GM12864 (cell line): ENCODE data around the gene GJA3.

Experiments
- DNase-seq: peaks from one replicate; pipeline ENCODE4 v3.0.0-alpha.2; 2011; ENCODE audit warnings: low read depth
- H3K4me3 ChIP-seq: 2 replicates; pipeline ENCODE4 v1.5.1; 2011; ENCODE audit warnings: mild to moderate bottlenecking, low read depth, low read length, control low read depth
- TF ChIP-seq, protein P1 (sequence below): IDR thresholded peaks from 2 replicates; pipeline ENCODE4 v1.5.1; 2011; ENCODE audit warnings: low read depth, mild to moderate bottlenecking, moderate library complexity, low read length, control low read depth, inconsistent platforms; ENCODE audit errors: missing control alignments

Gene GJA3

DNA sequence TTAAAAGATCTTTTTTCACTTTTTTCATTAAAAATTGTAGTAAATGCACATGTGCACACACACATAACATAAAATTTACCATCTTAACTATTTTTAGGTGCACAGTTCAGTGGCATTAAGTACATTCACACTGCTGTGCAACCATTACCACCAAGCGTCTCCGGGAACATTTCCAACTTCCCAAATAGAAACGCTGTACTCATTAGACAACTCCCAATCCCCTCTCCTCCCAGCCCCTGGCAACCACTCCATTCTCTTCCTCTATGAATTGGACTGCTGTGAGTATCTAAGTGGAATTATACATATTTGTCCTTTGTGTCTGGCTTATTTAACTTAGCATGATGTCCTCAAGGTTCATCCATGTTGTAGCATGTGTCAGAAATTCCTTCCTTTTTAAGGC is 20.3 kb upstream of the GJA3 start:
- no peak overlapping the region for H3K4me3 ChIP-seq
- TF ChIP-seq, protein P1, sequence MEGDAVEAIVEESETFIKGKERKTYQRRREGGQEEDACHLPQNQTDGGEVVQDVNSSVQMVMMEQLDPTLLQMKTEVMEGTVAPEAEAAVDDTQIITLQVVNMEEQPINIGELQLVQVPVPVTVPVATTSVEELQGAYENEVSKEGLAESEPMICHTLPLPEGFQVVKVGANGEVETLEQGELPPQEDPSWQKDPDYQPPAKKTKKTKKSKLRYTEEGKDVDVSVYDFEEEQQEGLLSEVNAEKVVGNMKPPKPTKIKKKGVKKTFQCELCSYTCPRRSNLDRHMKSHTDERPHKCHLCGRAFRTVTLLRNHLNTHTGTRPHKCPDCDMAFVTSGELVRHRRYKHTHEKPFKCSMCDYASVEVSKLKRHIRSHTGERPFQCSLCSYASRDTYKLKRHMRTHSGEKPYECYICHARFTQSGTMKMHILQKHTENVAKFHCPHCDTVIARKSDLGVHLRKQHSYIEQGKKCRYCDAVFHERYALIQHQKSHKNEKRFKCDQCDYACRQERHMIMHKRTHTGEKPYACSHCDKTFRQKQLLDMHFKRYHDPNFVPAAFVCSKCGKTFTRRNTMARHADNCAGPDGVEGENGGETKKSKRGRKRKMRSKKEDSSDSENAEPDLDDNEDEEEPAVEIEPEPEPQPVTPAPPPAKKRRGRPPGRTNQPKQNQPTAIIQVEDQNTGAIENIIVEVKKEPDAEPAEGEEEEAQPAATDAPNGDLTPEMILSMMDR, result no peak
- DNase-seq, result no peak

DNA sequence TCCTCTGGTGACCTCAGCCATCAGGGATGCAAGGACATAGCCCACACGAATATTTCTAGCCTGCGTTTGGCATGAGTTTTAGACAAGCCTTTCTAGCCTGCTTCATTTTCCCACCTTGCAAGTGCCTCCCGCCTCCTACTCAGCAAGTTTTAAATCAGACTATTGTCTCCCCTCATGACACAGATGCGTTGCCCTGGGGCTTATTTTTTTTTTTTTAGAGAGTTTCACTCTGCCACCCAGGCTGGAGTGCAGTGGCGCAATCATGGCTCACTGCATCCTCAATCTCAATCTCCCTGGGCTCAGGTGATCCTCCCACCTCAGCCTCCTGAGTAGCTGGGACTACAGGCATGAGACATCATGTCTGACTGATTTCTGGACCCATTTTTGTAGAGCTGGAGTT is 17.3 kb upstream of the GJA3 start:
- no peak for DNase-seq
- TF ChIP-seq, protein P1, result no peak
- H3K4me3 ChIP-seq, result no peak overlapping the region

DNA sequence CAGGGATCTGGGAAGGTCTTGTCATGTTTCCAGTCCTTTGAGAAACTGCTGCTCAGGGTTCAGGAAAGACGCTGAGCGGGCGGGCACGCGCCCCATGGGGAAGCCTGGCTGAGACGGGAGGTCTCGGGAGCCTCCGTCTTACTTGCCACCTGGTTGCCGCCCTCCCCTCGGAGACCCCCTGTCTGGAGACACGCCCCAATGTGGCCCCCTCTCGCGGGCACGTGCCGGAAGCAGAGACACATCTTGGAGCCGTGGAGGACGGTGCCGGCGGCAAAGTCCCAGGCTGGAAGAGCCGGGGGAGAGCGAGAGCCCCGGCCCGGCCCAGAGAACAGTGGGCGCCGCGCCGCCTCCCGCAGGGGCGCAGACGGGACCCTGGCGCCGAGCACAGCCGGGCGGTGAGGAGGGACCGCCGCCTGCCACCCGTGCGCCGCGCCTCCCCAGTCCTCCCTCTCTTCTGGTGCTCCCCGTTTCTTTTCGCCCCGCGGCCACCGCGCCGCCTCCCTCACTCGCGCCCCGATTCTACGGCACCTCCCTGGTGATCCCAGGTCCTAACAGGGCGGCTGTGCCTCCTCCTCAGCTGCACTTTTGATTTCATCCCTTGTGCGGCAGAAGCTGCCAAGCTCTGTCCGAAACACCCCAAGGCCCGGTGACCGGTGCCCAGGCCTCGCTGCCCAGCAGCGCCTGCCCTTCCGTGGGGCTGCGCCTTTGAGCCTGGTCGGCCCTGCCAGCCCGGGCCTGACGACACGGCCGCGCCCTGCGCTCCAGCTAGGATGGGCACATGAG is 16.4 kb upstream of the GJA3 start:
- H3K4me3 ChIP-seq, result no peak overlapping the region
- no peak for DNase-seq
- TF ChIP-seq, protein P1, result no peak

DNA sequence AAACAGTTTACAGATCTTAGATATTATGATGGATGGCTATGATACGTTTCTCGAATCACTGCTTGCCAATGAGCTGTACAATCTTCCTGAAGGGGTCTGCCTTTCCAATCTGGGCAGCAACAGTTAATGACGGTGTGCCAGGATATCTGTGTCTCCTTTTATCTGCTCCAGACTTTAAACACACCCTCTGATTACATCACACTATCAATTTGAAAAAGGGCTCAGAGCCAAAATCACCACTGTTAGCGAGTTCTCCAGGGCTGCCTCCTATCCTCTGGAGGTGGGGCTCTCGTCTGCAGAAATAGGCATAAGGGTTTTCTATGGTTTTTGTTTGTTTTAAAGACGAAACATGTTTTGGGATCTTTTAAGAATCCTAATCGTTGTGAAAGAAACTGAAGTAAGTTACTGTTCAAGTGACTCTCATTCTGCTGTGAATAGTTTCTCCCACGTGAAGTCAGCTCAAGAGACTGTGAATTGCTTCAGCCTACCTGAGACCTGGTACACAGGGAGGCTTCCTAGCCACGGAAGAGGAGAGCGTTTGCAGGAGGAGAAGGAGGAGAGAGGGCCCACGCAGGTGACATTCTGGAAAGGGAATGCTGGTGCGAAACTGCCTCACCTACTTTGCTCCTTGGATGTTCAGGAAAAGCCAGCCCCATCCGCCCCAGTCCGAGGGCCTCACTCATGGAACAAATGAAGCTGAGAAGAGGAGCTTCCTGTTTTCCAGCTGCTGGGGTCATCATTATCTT is 15.2 kb upstream of the GJA3 start:
- no peak overlapping the region for H3K4me3 ChIP-seq
- TF ChIP-seq, protein P1, result no peak
- no peak for DNase-seq

DNA sequence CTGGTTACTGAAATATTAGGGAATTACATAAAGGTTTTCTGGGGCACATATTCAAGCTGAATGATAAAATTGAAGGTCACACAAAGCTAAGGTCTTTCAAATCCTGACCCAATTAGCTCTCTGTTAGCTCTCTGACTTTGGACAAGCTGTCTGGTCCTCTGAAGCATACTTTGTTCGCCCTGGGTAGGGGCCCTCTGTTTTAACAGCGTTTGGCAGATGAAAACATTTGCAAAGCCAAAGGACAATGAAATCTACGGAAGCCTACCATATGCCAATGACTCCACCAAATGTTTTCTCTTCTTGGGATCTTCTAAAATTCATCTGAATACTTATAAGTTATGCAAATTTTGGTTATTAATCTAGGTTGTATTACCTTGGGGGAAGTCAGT is 14.5 kb upstream of the GJA3 start:
- H3K4me3 ChIP-seq, result no peak overlapping the region
- no peak for DNase-seq
- TF ChIP-seq, protein P1, result no peak

DNA sequence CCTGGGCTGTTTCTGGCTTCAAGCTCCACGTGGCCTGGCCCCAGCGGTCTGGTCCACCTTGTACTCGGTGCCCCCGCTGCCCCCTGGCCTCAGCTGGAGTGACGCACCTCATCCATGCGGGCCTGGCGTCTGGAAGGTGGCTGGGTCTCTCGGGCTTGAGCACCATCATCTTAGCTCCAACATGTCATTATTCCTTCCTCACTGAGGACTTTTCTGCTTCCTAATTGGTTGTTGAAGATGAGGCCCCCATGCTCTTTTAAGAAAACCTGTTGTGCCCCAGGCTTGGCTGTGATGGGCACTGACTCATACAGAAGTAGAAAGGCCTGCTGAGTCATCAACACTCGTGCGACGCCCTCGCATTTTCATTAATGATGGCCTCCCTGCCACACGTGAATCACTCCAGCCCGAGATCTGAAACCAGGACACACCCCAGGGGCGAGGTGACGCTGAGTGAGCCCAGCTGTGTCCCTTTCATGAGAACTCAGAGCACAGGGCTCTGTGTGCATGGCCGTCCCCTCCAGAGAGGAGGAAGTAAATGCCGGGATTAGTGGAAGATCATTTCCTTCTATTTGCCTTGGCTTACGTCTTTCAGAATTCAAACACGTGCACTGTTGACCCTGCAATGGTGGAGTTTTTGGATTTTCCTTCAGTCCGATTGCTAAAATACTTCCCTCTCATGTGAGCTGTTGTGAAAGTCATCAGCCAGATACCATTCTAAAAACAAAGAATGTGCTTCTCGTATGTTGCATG is 14.0 kb upstream of the GJA3 start:
- DNase-seq, result peak; percentile 70
- no peak overlapping the region for H3K4me3 ChIP-seq
- TF ChIP-seq, protein P1, result no peak
